HG03066 (cell line): ENCODE data around the gene RUVBL2.
"Not testable (repeated sequence)": the region's sequence is repeated elsewhere in the genome, so short reads cannot be mapped to it uniquely, and the experiment has no call there.

Experiments
- ATAC-seq: cut with Tn5 transposase; IDR thresholded peaks from one replicate; pipeline ENCODE4 v1.9.1; 2021; ENCODE audit warnings: low read depth; ENCODE audit not compliant: unreplicated experiment

The RUVBL2 gene

GRCh38 chr19:49016067-49016839 lies 22.6 kb downstream of the RUVBL2 start:
- no peak for ATAC-seq

- ATAC-seq, result no peak
Measured at GRCh38 chr19:49017041-49017665, 23.5 kb downstream of the RUVBL2 start, which contains the start of gene LHB. LHB (minus strand) TSS chr19:49017091; CDS start chr19:49017081, 10 bp downstream.

DNA sequence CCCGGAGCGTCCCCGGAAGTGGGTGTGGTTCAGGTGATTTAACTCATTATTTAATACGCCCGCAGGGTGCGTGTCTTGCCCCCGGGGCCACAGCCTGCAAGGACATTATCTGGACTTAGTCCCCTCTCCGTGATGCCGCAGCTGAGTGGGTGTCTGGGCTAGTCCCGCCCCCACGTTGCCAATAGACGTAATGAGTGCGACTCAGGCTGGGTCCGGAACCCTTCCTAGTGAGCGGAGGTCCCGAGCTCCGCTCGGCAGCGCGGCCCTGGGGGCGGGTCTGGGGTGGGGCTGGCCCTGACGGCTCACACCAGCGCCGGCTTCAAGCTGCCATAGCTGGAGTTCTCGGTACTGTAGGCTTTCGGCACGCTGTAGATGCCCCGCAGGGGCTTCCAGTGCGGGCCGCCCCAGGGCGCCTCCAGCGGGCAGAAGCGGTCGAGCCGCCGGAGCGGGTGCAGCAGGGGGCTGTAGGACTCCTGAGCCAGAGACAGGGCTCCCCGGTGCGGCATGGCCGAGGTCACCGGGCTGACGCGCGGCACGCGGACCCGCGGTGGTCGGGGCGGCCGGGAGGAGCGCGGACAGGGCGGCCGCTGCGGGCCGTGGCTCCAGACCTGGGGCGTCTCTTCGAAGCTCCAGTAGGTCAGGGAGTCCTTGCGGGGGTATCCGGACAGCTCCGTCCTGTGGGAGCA lies 24.1 kb downstream of the RUVBL2 start:
- ATAC-seq, result no peak

- ATAC-seq, result not testable (repeated sequence)
Measured at GRCh38 chr19:49018388-49019241, 24.9 kb downstream of the RUVBL2 start.

- ATAC-seq, result no peak
Measured at GRCh38 chr19:49019242-49019932, 25.7 kb downstream of the RUVBL2 start.

DNA sequence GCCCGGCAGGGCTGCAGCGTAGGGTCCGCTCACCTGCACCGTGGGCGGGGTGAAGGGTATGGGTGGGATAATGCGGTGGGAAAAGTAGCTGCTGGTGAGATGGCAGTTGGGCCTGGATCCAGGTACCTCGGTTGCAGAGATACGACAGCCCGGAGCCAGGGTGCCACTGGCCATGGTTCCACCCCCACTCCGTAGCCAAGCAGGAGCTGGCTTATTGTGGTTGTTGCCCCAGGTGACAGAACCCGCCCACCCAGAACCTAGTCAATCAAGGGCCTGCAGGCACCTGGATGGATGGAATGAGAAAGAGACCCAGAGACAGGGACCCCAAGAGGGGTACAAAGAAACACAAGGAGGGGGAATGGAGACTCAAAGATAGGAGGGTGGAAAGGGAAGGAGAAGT lies 26.7 kb downstream of the RUVBL2 start:
- no peak for ATAC-seq

DNA sequence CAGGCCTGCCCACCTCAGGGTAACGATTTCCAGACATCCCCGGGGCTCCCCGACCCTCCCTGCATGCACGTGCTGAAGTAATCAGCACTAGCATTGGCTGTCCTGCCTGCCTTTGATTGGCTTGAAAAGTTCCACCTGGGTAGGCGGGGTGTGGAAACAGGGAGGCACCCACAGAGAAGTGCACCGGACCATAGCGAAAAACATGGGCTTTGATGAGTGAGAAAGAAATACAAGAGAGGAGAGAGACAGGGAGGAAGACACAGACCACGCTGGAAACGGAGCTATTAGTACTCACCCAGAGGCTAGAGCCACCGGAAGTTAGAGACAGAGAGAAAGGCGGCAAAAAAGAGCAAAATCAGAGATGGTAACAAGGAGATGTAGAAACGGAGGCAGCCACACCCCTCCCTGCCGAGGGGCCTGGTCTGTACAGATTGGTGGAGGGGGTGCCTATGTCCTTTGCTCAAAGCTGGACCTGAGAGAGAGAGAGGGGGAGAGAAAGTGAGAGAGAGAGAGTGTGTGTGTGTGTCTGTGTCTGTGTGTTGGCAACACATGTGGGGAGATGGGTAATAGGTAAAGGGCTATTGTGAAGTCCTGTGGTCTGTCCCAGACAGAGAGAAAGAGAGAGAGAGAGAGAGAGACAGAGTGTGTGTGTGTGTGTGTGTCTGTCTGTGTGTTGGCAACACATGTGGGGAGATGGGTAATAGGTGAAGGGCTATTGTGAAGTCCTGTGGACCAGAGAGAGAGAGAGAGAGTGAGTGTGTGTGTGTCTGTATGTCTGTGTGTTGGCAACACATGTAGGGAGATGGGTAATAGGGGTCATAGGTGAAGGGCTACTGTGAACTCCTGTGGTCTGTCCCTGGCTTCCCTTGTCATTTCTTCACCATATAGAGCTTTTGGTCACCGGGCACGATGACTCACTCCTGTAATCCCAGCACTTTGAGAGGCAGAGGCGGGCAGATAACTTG lies 27.5 kb downstream of the RUVBL2 start:
- no peak for ATAC-seq

DNA sequence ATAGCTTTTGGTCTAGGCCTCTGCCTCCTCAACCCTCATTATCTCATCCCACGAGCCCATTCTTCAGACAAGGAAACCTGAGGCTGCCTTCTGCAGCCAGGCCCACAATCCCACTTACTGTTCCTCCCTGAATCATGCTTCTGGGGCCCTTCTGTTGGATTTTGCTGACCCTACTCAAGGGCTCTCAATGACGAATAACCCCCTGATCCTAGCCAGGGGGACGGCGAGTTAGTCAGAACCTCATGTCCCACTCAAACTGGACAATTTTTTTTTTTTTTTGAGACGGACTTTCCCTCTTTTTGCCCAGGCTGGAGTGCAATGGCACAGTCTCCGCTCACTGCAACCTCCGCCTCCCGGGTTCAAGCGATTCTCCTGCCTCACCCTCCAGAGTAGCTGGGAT lies 28.4 kb downstream of the RUVBL2 start:
- ATAC-seq, result no peak

GRCh38 chr19:49024233-49024632 lies 30.5 kb downstream of the RUVBL2 start, which contains the start of gene CGB3:
CGB3 (minus strand) TSS chr19:49024333; CDS start chr19:49023971, 362 bp downstream.
- ATAC-seq, result not testable (repeated sequence)

GRCh38 chr19:49025088-49025487 lies 31.4 kb downstream of the RUVBL2 start:
- not testable (repeated sequence) for ATAC-seq

GRCh38 chr19:49025599-49025998 lies 31.9 kb downstream of the RUVBL2 start:
- not testable (repeated sequence) for ATAC-seq

- not testable (repeated sequence) for ATAC-seq
Measured at GRCh38 chr19:49028686-49029085, 35.0 kb downstream of the RUVBL2 start.

- not testable (repeated sequence) for ATAC-seq
Measured at GRCh38 chr19:49029749-49030148, 36.1 kb downstream of the RUVBL2 start.

GRCh38 chr19:49030323-49030722 lies 36.6 kb downstream of the RUVBL2 start:
- not testable (repeated sequence) for ATAC-seq

- not testable (repeated sequence) for ATAC-seq
Measured at GRCh38 chr19:49031642-49032301, 38.1 kb downstream of the RUVBL2 start, which contains the start of gene CGB2. CGB2 (plus strand) TSS chr19:49031890; CDS start chr19:49032096, 206 bp downstream.

GRCh38 chr19:49036815-49037214 lies 43.1 kb downstream of the RUVBL2 start, which contains the start of gene CGB1:
CGB1 (minus strand) TSS chr19:49036895; CDS start chr19:49036711, 184 bp downstream.
- ATAC-seq, result not testable (repeated sequence)

DNA sequence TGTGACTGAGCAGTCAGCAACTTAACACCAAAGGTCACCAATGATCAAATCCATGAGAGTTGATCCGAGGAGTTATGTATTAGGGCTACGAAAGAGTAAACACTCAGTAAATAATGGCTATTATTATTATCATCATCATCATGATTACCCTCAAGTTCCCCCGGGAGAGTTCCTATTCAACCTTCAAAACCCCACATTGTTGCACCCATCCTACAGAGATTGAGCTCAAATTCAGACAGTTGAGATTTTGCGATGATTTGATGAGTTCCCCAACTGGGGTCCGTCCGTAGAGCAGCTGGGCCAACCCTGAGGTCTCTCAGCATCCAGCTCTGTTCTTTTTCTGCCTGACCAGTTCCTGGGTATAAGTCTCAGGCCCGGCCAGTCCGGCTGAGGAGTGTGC lies 44.4 kb downstream of the RUVBL2 start:
- ATAC-seq, result not testable (repeated sequence)
